Spleen (tissue), 7 donors: Measurements from ENCODE around the gene PKD1.

Source experiments
- CTCF ChIP-seq, 11 experiments: fragments of 200-600 bp in 7 of 11; fragments of 450-650 bp in 4 of 11; sonication (generic) in 4 of 11; IDR thresholded peaks in 8 of 11; conservative IDR thresholded peaks in 3 of 11; 1 replicate in 7 of 11; 2 replicates in 4 of 11; pipeline versions ENCODE4 v1.4.0 to v1.8.0; 2016 to 2021; ENCODE audit warnings: antibody characterized with exemption in 11 of 11, inconsistent platforms in 4 of 11, mild to moderate bottlenecking in 1 of 11
- POLR2A ChIP-seq, 3 donors: fragments of 450-650 bp; IDR thresholded peaks; one replicate each; pipeline ENCODE4 v1.5.1; 2017; ENCODE audit warnings: antibody characterized with exemption in 3 of 3, mild to moderate bottlenecking in 1 of 3
- donor health status: DM: no; HTN: no; CAD: no; lungs with moderate emphysema.
- donor health status: DM: no; HTN: no; CAD: no.
- donor health status: DM: no; HTN: no; CAD: no.

- TF ChIP-seq CTCF (IDR thresholded peaks at IDR 0.05 in 8 of 11, conservative IDR thresholded peaks at IDR 0.05 in 3 of 11) (no peak), POLR2A (IDR thresholded peaks at IDR 0.05) (no peak)
Measured at GRCh38 chr16:2060346-2060745, 75.4 kb downstream of the PKD1 start.
